Activated T-helper 1 cell treated with anti-CD3 and anti-CD28 coated beads, Interleukin-12 subunit alpha, Interleukin-12 subunit beta, Interleukin-2, Interleukin-4 antibody, amounts not matched to agents 30 ng/mL and 10 ng/mL and 1 ng/mL, durations not matched to agents 14 hours and 24 hours and 36 hours (primary cell): ENCODE measurements around the gene ENHO. TPM values are rescaled to one million over a fixed set of nuclear protein-coding genes. Genes with fewer than 3 reads are reported as not detected.

Experiments
- DNase-seq: peaks from one replicate; pipeline ENCODE4 v3.0.0; 2021; ENCODE audit warnings: low spot score
- H3K27ac Mint-ChIP-seq: one replicate; pipeline ENCODE4 v1.8.0; 2021; ENCODE audit warnings: mild to moderate bottlenecking, mixed read lengths
- H3K27me3 Mint-ChIP-seq: one replicate; pipeline ENCODE4 v1.8.0; 2022; ENCODE audit warnings: mild to moderate bottlenecking, moderate library complexity, mixed read lengths; ENCODE audit not compliant: insufficient read depth
- H3K36me3 Mint-ChIP-seq: one replicate; pipeline ENCODE4 v1.8.0; 2021; ENCODE audit warnings: low read depth, mixed read lengths
- H3K4me1 Mint-ChIP-seq: one replicate; pipeline ENCODE4 v1.8.0; 2021; ENCODE audit warnings: low read depth, mixed read lengths
- H3K4me3 Mint-ChIP-seq: one replicate; pipeline ENCODE4 v1.8.0; 2021; ENCODE audit warnings: mild to moderate bottlenecking, moderate library complexity, mixed read lengths
- H3K9me3 Mint-ChIP-seq: one replicate; pipeline ENCODE4 v1.8.0; 2021; ENCODE audit warnings: mixed read lengths
- intact Hi-C: fragments of 100-400 bp; cut with micrococcal nuclease; formaldehyde crosslinking; loops from one replicate; pipeline ENCODE4 v1.15.1; 2024
- total RNA-seq: library from RNA; stranded (reverse); gene quantifications from 2 replicates; pipeline ENCODE4 v1.2.3, GENCODE V29; 2022

ENHO gene
- not detected in 2 replicates for total RNA-seq

GRCh38 chr9:34522971-34523797, at the start of gene ENHO:
TSS of gene ENHO (minus strand) at chr9:34522990. CDS start at chr9:34521695, 1,295 bp downstream.
- peak; percentile 91 for DNase-seq
- Mint-ChIP-seq H3K9me3 (no peaks in the 10 kb centered on the region), H3K4me1 (peaks cover 13% of the 10 kb centered on the region), H3K4me3 (peak within 1 kb of the TSS; percentile 73), H3K27me3 (peaks cover 49% of the 10 kb centered on the region), H3K36me3 (no peaks in the 10 kb centered on the region), H3K27ac (peak within 1 kb of the TSS; percentile 75)
- intact Hi-C loops, result loop anchor here (1.0 to 10.0 kb wide), 5 partner anchors 22 to 592 kb away; partner anchors contain the start of genes ATOSB, DNAI1 and FAM219A

GRCh38 chr9:34572092-34572491, 49.3 kb upstream of the ENHO start:
- no peak overlapping the region for H3K4me3 Mint-ChIP-seq
- H3K27me3 Mint-ChIP-seq, result peaks cover 32% of the 10 kb centered on the region
- no peaks in the 10 kb centered on the region for H3K9me3 Mint-ChIP-seq
- no peak for DNase-seq
- H3K4me1 Mint-ChIP-seq, result no peaks in the 10 kb centered on the region
- no peak overlapping the region for H3K27ac Mint-ChIP-seq
- intact Hi-C loops, result no loop called here
- H3K36me3 Mint-ChIP-seq, result no peaks in the 10 kb centered on the region

GRCh38 chr9:34571481-34571810, 48.7 kb upstream of the ENHO start:
- Mint-ChIP-seq H3K27me3 (peaks cover 28% of the 10 kb centered on the region), H3K4me1 (no peaks in the 10 kb centered on the region), H3K4me3 (no peak overlapping the region), H3K27ac (no peak overlapping the region), H3K36me3 (no peaks in the 10 kb centered on the region), H3K9me3 (no peaks in the 10 kb centered on the region)
- intact Hi-C loops, result no loop called here
- no peak for DNase-seq

- no peaks in the 10 kb centered on the region for H3K4me1 Mint-ChIP-seq
Measured at GRCh38 chr9:34570809-34571480, 48.2 kb upstream of the ENHO start.

GRCh38 chr9:34570376-34570775, 47.6 kb upstream of the ENHO start:
- H3K4me3 Mint-ChIP-seq, result no peak overlapping the region
- H3K9me3 Mint-ChIP-seq, result no peaks in the 10 kb centered on the region
- DNase-seq, result no peak
- H3K4me1 Mint-ChIP-seq, result no peaks in the 10 kb centered on the region
- intact Hi-C loops, result no loop called here
- no peaks in the 10 kb centered on the region for H3K36me3 Mint-ChIP-seq
- H3K27me3 Mint-ChIP-seq, result peaks cover 20% of the 10 kb centered on the region
- no peak overlapping the region for H3K27ac Mint-ChIP-seq

More at GRCh38 chr9:34570809-34571480, 48.2 kb upstream of the ENHO start:
- Mint-ChIP-seq H3K9me3 (no peaks in the 10 kb centered on the region), H3K27me3 (peaks cover 24% of the 10 kb centered on the region), H3K4me3 (no peak overlapping the region), H3K36me3 (no peaks in the 10 kb centered on the region), H3K27ac (no peak overlapping the region)
- intact Hi-C loops, result no loop called here
- DNase-seq, result no peak

GRCh38 chr9:34568774-34569173, 46.0 kb upstream of the ENHO start:
- Mint-ChIP-seq H3K27ac (no peak overlapping the region), H3K4me1 (no peaks in the 10 kb centered on the region), H3K4me3 (no peak overlapping the region), H3K27me3 (peaks cover 15% of the 10 kb centered on the region), H3K9me3 (no peaks in the 10 kb centered on the region), H3K36me3 (no peaks in the 10 kb centered on the region)
- intact Hi-C loops, result no loop called here
- DNase-seq, result no peak

- peaks cover 17% of the 10 kb centered on the region for H3K27me3 Mint-ChIP-seq
Measured at GRCh38 chr9:34568133-34568532, 45.3 kb upstream of the ENHO start.

GRCh38 chr9:34566972-34567371, 44.2 kb upstream of the ENHO start:
- no peak overlapping the region for H3K27ac Mint-ChIP-seq
- H3K9me3 Mint-ChIP-seq, result no peaks in the 10 kb centered on the region
- H3K4me3 Mint-ChIP-seq, result no peak overlapping the region
- intact Hi-C loops, result no loop called here
- H3K27me3 Mint-ChIP-seq, result peaks cover 17% of the 10 kb centered on the region
- H3K4me1 Mint-ChIP-seq, result no peaks in the 10 kb centered on the region
- H3K36me3 Mint-ChIP-seq, result no peaks in the 10 kb centered on the region
- no peak for DNase-seq

More at GRCh38 chr9:34568133-34568532, 45.3 kb upstream of the ENHO start:
- H3K36me3 Mint-ChIP-seq, result no peaks in the 10 kb centered on the region
- no peak overlapping the region for H3K4me3 Mint-ChIP-seq
- H3K9me3 Mint-ChIP-seq, result no peaks in the 10 kb centered on the region
- no peaks in the 10 kb centered on the region for H3K4me1 Mint-ChIP-seq
- DNase-seq, result no peak
- intact Hi-C loops, result no loop called here
- no peak overlapping the region for H3K27ac Mint-ChIP-seq

GRCh38 chr9:34566322-34566721, 43.5 kb upstream of the ENHO start:
- no peak for DNase-seq
- Mint-ChIP-seq H3K9me3 (no peaks in the 10 kb centered on the region), H3K36me3 (no peaks in the 10 kb centered on the region), H3K27ac (no peak overlapping the region), H3K4me3 (no peak overlapping the region), H3K4me1 (no peaks in the 10 kb centered on the region), H3K27me3 (peaks cover 15% of the 10 kb centered on the region)
- intact Hi-C loops, result no loop called here

- H3K4me1 Mint-ChIP-seq, result no peaks in the 10 kb centered on the region
- no peak overlapping the region for H3K27ac Mint-ChIP-seq
- H3K9me3 Mint-ChIP-seq, result no peaks in the 10 kb centered on the region
- H3K4me3 Mint-ChIP-seq, result no peak overlapping the region
- H3K27me3 Mint-ChIP-seq, result peaks cover 15% of the 10 kb centered on the region
- H3K36me3 Mint-ChIP-seq, result no peaks in the 10 kb centered on the region
- intact Hi-C loops, result no loop called here
- DNase-seq, result no peak
Measured at GRCh38 chr9:34565856-34566255, 43.1 kb upstream of the ENHO start.

GRCh38 chr9:34564617-34565016, 41.8 kb upstream of the ENHO start:
- no peaks in the 10 kb centered on the region for H3K9me3 Mint-ChIP-seq
- H3K4me1 Mint-ChIP-seq, result no peaks in the 10 kb centered on the region
- no peak overlapping the region for H3K27ac Mint-ChIP-seq
- intact Hi-C loops, result loop anchor here (5.0 kb wide), 1 partner anchor 38 kb away; no protein-coding TSS in a partner anchor
- no peak overlapping the region for H3K4me3 Mint-ChIP-seq
- peaks cover 15% of the 10 kb centered on the region for H3K27me3 Mint-ChIP-seq
- no peaks in the 10 kb centered on the region for H3K36me3 Mint-ChIP-seq
- no peak for DNase-seq

GRCh38 chr9:34563262-34563661, 40.5 kb upstream of the ENHO start:
- no peak for DNase-seq
- H3K27ac Mint-ChIP-seq, result no peak overlapping the region
- no peaks in the 10 kb centered on the region for H3K9me3 Mint-ChIP-seq
- intact Hi-C loops, result loop anchor here (5.0 kb wide), 1 partner anchor 39 kb away; no protein-coding TSS in a partner anchor
- H3K36me3 Mint-ChIP-seq, result no peaks in the 10 kb centered on the region
- H3K4me1 Mint-ChIP-seq, result no peaks in the 10 kb centered on the region
- H3K4me3 Mint-ChIP-seq, result no peak overlapping the region
- peaks cover 11% of the 10 kb centered on the region for H3K27me3 Mint-ChIP-seq

GRCh38 chr9:34562135-34562745, 39.5 kb upstream of the ENHO start:
- Mint-ChIP-seq H3K27ac (no peak overlapping the region), H3K4me3 (no peak overlapping the region), H3K4me1 (no peaks in the 10 kb centered on the region), H3K27me3 (peaks cover 6% of the 10 kb centered on the region), H3K9me3 (no peaks in the 10 kb centered on the region), H3K36me3 (no peaks in the 10 kb centered on the region)
- intact Hi-C loops, result loop anchor here (5.0 kb wide), 1 partner anchor 40 kb away; no protein-coding TSS in a partner anchor
- DNase-seq, result no peak
